IMR-90 (cell line): ENCODE measurements around the gene HOXB7. TPM values are rescaled to one million over a fixed set of nuclear protein-coding genes. Genes with fewer than 3 reads are reported as not detected.

Experiments
- ATAC-seq: fragments of 200-7000 bp; cut with Tn5 transposase; 2 replicates; pipeline ENCODE4 v1.9.1; 2020; ENCODE audit warnings: low read depth, mild to moderate bottlenecking, moderate library complexity
- BruUV-seq: library from RNA; stranded (reverse); fragments of 400-500 nt; replicated peaks from 2 replicates; lab custom pipeline; 2021; lab: Mats Ljungman, UMichigan
- CTCF ChIA-PET: fragments of 300-600 bp; formaldehyde crosslinking; extraction: SDS; loops from one replicate; lab custom pipeline; 2021; ENCODE audit warnings: antibody characterized with exemption; lab: Yijun Ruan, JAX
- POLR2A ChIA-PET: fragments of 300-600 bp; sonication (Branson Sonifier 250); formaldehyde crosslinking; loops from one replicate; lab custom pipeline; 2022; ENCODE audit warnings: antibody characterized with exemption; ENCODE audit not compliant: unreplicated experiment; lab: Charles Lee
- DNase-seq: peaks from one replicate; pipeline ENCODE4 v3.0.0; 2013
- H2AFZ ChIP-seq: replicated peaks from 2 replicates; pipeline ENCODE3; 2013; ENCODE audit warnings: low read length, mild to moderate bottlenecking; ENCODE audit not compliant: poor library complexity
- H2AK5ac ChIP-seq: 2 replicates; pipeline ENCODE4 v1.6.1; 2013; ENCODE audit warnings: low read depth, low read length, inconsistent platforms
- H2AK9ac ChIP-seq: replicated peaks from 2 replicates; pipeline ENCODE3; 2013; ENCODE audit warnings: mild to moderate bottlenecking, low read depth, low read length, moderate library complexity; ENCODE audit not compliant: poor library complexity
- H2BK120ac ChIP-seq: 2 replicates; pipeline ENCODE4 v1.6.1; 2013; ENCODE audit warnings: low read depth, low read length, inconsistent platforms
- H2BK15ac ChIP-seq: 3 replicates; pipeline ENCODE4 v1.6.1; 2013; ENCODE audit warnings: low read depth, low read length, inconsistent platforms
- H2BK20ac ChIP-seq: 2 replicates; pipeline ENCODE4 v1.6.1; 2013; ENCODE audit warnings: low read depth, mild to moderate bottlenecking, inconsistent platforms, low read length, moderate library complexity
- H2BK5ac ChIP-seq: 2 replicates; pipeline ENCODE4 v1.6.1; 2013; ENCODE audit warnings: mild to moderate bottlenecking, low read depth, low read length, inconsistent platforms; ENCODE audit not compliant: poor library complexity, severe bottlenecking
- H3K14ac ChIP-seq: replicated peaks from 2 replicates; pipeline ENCODE4 v1.6.1; 2013; ENCODE audit warnings: low read depth, low read length, inconsistent platforms
- H3K18ac ChIP-seq: 2 replicates; pipeline ENCODE4 v1.6.1; 2013; ENCODE audit warnings: low read depth, low read length, control low read depth
- H3K23ac ChIP-seq: 2 replicates; pipeline ENCODE4 v1.6.1; 2013; ENCODE audit warnings: low read depth, low read length, inconsistent platforms
- H3K27ac ChIP-seq: 2 replicates; pipeline ENCODE4 v1.5.1; 2013; ENCODE audit warnings: mild to moderate bottlenecking, control low read depth, low read length; ENCODE audit not compliant: insufficient read depth
- H3K27me3 ChIP-seq: 2 replicates; pipeline ENCODE4 v1.6.1; 2013; ENCODE audit warnings: low read length; ENCODE audit not compliant: control insufficient read depth, insufficient read depth
- H3K36me3 ChIP-seq: 2 replicates; pipeline ENCODE4 v1.6.1; 2013; ENCODE audit warnings: low read length, mixed read lengths; ENCODE audit not compliant: control insufficient read depth, insufficient read depth
- H3K4ac ChIP-seq: 2 replicates; pipeline ENCODE4 v1.6.1; 2013; ENCODE audit warnings: low read depth, low read length, inconsistent platforms
- H3K4me1 ChIP-seq: 2 replicates; pipeline ENCODE4 v1.6.1; 2013; ENCODE audit warnings: low read length, mixed read lengths; ENCODE audit not compliant: control insufficient read depth, insufficient read depth
- H3K4me2 ChIP-seq: 2 replicates; pipeline ENCODE4 v1.6.1; 2013; ENCODE audit warnings: low read depth, mild to moderate bottlenecking, control low read depth, low read length, moderate library complexity
- H3K4me3 ChIP-seq: 2 replicates; pipeline ENCODE4 v1.5.1; 2013; ENCODE audit warnings: low read depth, mild to moderate bottlenecking, control low read depth, low read length, moderate library complexity; ENCODE audit not compliant: insufficient read depth
- H3K56ac ChIP-seq: 2 replicates; pipeline ENCODE4 v1.6.1; 2013; ENCODE audit warnings: low read length, inconsistent platforms; ENCODE audit not compliant: insufficient read depth; ENCODE audit errors: extremely low read depth
- H3K79me1 ChIP-seq, 2 experiments: 2 replicates each; pipeline ENCODE4 v1.6.1; 2013; ENCODE audit warnings: low read length in 2 of 2, inconsistent platforms in 1 of 2, low read depth in 1 of 2
- H3K9ac ChIP-seq: 2 replicates; pipeline ENCODE4 v1.6.1; 2013; ENCODE audit warnings: low read depth, low read length, control low read depth
- H3K9me1 ChIP-seq: 2 replicates; pipeline ENCODE4 v1.6.1; 2013; ENCODE audit warnings: low read length, inconsistent platforms; ENCODE audit not compliant: insufficient read depth
- H3K9me3 ChIP-seq: 2 replicates; pipeline ENCODE4 v1.6.1; 2013; ENCODE audit warnings: low read length; ENCODE audit not compliant: control insufficient read depth, insufficient read depth
- H4K20me1 ChIP-seq: 2 replicates; pipeline ENCODE4 v1.6.1; 2013; ENCODE audit warnings: low read length, inconsistent platforms; ENCODE audit not compliant: insufficient read depth
- H4K5ac ChIP-seq: 2 replicates; pipeline ENCODE4 v1.6.1; 2013; ENCODE audit warnings: mild to moderate bottlenecking, low read depth, low read length, control low read depth
- H4K8ac ChIP-seq, 2 experiments: 2 replicates each; pipeline ENCODE4 v1.6.1; 2013; ENCODE audit warnings: low read depth in 2 of 2, low read length in 2 of 2, control low read depth in 1 of 2, inconsistent platforms in 1 of 2
- H4K91ac ChIP-seq: 2 replicates; pipeline ENCODE4 v1.6.1; 2013; ENCODE audit warnings: low read depth, low read length, inconsistent platforms; ENCODE audit not compliant: insufficient read depth
- CEBPB ChIP-seq: IDR thresholded peaks from 2 replicates; pipeline ENCODE4 v1.6.1; 2012; ENCODE audit warnings: low read depth, low read length, improper control_type of control experiment
- FOS ChIP-seq: fragments of 150-350 bp; IDR thresholded peaks from 2 replicates; pipeline ENCODE4 v1.6.1; 2016; ENCODE audit warnings: low read depth, low read length
- MAFK ChIP-seq: IDR thresholded peaks from 2 replicates; pipeline ENCODE4 v1.6.1; 2012; ENCODE audit warnings: low read depth, low read length, improper control_type of control experiment
- WGBS, 2 experiments: methylation state at CpG; one replicate each; pipeline versions ENCODE4 v1.1.5 to v1.1.7; 2013; ENCODE audit warnings: missing lambda C conversion rate in 2 of 2; ENCODE audit not compliant: insufficient read length in 1 of 2; ENCODE audit errors: extremely low coverage in 2 of 2; 5-methylcytosine and 5-hydroxymethylcytosine counted together
- dilution Hi-C: fragments of 300-500 bp; cut with HindIII; formaldehyde crosslinking; loops from one replicate; pipeline ENCODE4 v1.14.3; 2018; ENCODE audit warnings: low sequenced_read_pairs; ENCODE audit not compliant: unreplicated experiment
- in situ Hi-C: fragments of 300-500 bp; cut with MboI; formaldehyde crosslinking; loops from 3 replicates; pipeline ENCODE4 v1.14.3; 2019; ENCODE audit warnings: low sequenced_read_pairs, inconsistent platforms, mixed read lengths
- intact Hi-C: fragments of 100-400 bp; cut with micrococcal nuclease; formaldehyde crosslinking; loops from 2 replicates; pipeline ENCODE4 v1.10.0; 2022
- polyA plus RNA-seq, 3 experiments: library from polyadenylated mRNA; depleted of rRNA; stranded (reverse); fragments of >200 nt; gene quantifications; 2 replicates each; pipeline ENCODE4 v1.2.3, GENCODE V29; 2012; ENCODE audit warnings: low replicate concordance in 1 of 3
- total RNA-seq: library from RNA; depleted of rRNA; stranded (reverse); fragments of >200 nt; gene quantifications from 2 replicates; pipeline ENCODE4 v1.2.3, GENCODE V29; 2012
- TF ChIP-seq, protein P1 (sequence below): fragments of 150-350 bp; IDR thresholded peaks from 2 replicates; pipeline ENCODE4 v1.6.1; 2016; ENCODE audit warnings: low read depth, mild to moderate bottlenecking, low read length, moderate library complexity, borderline replicate concordance

HOXB7 gene
- total and polyA plus RNA-seq, 2 of the 4 experiments (the other 2 are of a cell fraction), result 1.8 to 6.7 TPM

DNA sequence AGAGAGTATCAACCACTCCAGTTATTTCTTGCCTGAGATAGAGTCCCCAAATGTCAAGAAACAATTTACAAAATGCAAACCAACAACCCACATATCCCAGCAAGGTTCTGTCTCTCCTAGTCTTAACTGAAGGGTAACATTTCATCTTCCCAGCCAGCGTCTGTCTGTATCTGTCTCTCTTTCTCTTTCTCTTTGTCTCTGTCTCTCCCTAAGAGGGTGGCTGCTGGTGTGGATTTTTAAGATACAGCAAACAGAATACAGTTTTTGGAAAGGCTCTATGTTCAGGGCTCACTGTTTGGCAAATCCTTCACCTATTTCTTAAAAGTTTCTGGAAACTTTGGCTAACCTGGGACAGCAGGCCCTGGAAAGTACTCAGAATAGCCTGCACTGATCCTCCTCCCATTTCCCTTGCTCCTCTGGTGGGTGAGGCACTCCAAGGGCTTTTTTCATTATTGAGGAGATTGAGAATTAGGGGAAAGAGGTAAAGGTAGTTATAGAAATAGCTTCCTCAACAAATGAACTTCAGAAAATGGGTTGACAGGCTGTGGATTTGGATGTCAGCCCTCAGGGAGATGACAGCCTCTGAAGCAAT is 38.9 kb downstream of the HOXB7 start:
- Histone ChIP-seq H2AFZ (no peak overlapping the region), H3K4me1 (peaks cover 34% of the 10 kb centered on the region), H2AK5ac (peak overlapping the region; percentile 97), H2BK20ac (peak overlapping the region; percentile 90), H2AK9ac (peak overlapping the region; percentile 90), H4K91ac (peak overlapping the region; percentile 95), H4K5ac (peak overlapping the region; percentile 96), H3K27me3 (no peaks in the 10 kb centered on the region), H2BK15ac (peak overlapping the region; percentile 75), H3K14ac (peak overlapping the region; percentile 98), H2BK5ac (peak overlapping the region; percentile 99), H3K27ac (peak overlapping the region; percentile 99), H2BK120ac (peak overlapping the region; percentile 78), H3K9me1 (peaks cover 6% of the 10 kb centered on the region), H3K4me3 (peak overlapping the region; percentile 45), H3K23ac (peak overlapping the region; percentile 100), H4K8ac (peak overlapping the region; percentile 77 to 97), H4K20me1 (peaks cover 8% of the 10 kb centered on the region), H3K4ac (peak overlapping the region; percentile 97), H3K56ac (peak overlapping the region; percentile 96), H3K79me1 (peaks cover 0 to 2% of the 10 kb centered on the region in 2 experiments; a peak in 1 of 4 replicates), H3K4me2 (peak overlapping the region; percentile 83), H3K9ac (peak overlapping the region; percentile 96), H3K18ac (peak overlapping the region; percentile 73), H3K36me3 (peaks cover 57% of the 10 kb centered on the region), H3K9me3 (no peaks in the 10 kb centered on the region)
- TF ChIP-seq FOS, result no peak
- TF ChIP-seq, protein P1, sequence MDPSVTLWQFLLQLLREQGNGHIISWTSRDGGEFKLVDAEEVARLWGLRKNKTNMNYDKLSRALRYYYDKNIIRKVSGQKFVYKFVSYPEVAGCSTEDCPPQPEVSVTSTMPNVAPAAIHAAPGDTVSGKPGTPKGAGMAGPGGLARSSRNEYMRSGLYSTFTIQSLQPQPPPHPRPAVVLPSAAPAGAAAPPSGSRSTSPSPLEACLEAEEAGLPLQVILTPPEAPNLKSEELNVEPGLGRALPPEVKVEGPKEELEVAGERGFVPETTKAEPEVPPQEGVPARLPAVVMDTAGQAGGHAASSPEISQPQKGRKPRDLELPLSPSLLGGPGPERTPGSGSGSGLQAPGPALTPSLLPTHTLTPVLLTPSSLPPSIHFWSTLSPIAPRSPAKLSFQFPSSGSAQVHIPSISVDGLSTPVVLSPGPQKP, result no peak
- TF ChIP-seq CEBPB, result peak; percentile 11; the same call in 1 of the 2 replicates
- no peak for TF ChIP-seq MAFK
- CTCF ChIA-PET, result no interaction called here
- POLR2A ChIA-PET, result interaction anchor here (0.6 kb wide), 1 partner anchor 31 kb away, joined by 5 read pairs; no protein-coding TSS in a partner anchor
- DNase-seq (no peak), ATAC-seq (no peak)
- no CpG with 5 or more reads among the region's 1 CpG for WGBS, 2 experiments
- dilution Hi-C loops (no loop called here), intact Hi-C loops (loop anchor here (2.0 kb wide), 1 partner anchor 21 kb away; the partner anchor contains the start of gene HOXB5), in situ Hi-C loops (no loop called here)
- BruUV-seq, result no TSS peak
